Measurements from ENCODE around the gene MTERF1. TPM values are rescaled to one million over a fixed set of nuclear protein-coding genes. Genes with fewer than 3 reads are reported as not detected.

Gene MTERF1
- total RNA-seq, 1 experiment from 2014 or later, result 13.6 TPM

GRCh38 chr7:91852263-91852741 lies 28.2 kb downstream of the MTERF1 start:
- intact Hi-C loops (cut with micrococcal nuclease; ENCODE audit: unreplicated experiment) (no loop called here), in situ Hi-C loops (cut with HindIII; ENCODE audit: low pct_unique_long_range_greater_than_20kb, low sequenced_read_pairs) (no loop called here)
- TF ChIP-seq TCF7L2 (IDR thresholded peaks at IDR 0.05; ENCODE audit: low read depth, low read length) (no peak), CTCF (IDR thresholded peaks at IDR 0.05) (peak; percentile 50)
- no TSS peak for BruUV-seq (replicated peaks)
- no peak overlapping the region for H3K4me3 ChIP-seq (ENCODE audit: low read depth in 2 of 2, low read length in 2 of 2)
- CTCF ChIA-PET, result no interaction called here
- no peak for DNase-seq (ENCODE audit: low read depth, low spot score)
- H3K27ac ChIP-seq (ENCODE audit: low read length), result no peak overlapping the region
- no peaks in the 10 kb centered on the region for H3K27me3 ChIP-seq (ENCODE audit: control insufficient read depth, insufficient read depth, low read length)
- POLR2A ChIA-PET, result no interaction called here
- no peaks in the 10 kb centered on the region for H3K9me3 ChIP-seq (ENCODE audit: control insufficient read depth, insufficient read depth, low read depth, low read length)
- no peak for ATAC-seq
- no peaks in the 10 kb centered on the region for H3K4me1 ChIP-seq (ENCODE audit: control insufficient read depth, insufficient read depth, low read length)
- no peaks in the 10 kb centered on the region for H3K36me3 ChIP-seq (ENCODE audit: control insufficient read depth, insufficient read depth, low read length)

- Histone ChIP-seq H3K27me3 (ENCODE audit: control insufficient read depth, insufficient read depth, low read length) (no peaks in the 10 kb centered on the region), H3K36me3 (ENCODE audit: control insufficient read depth, insufficient read depth, low read length) (no peaks in the 10 kb centered on the region), H3K27ac (ENCODE audit: low read length) (no peak overlapping the region), H3K4me3 (ENCODE audit: low read depth in 2 of 2, low read length in 2 of 2) (no peak overlapping the region), H3K4me1 (ENCODE audit: control insufficient read depth, insufficient read depth, low read length) (no peaks in the 10 kb centered on the region), H3K9me3 (ENCODE audit: control insufficient read depth, insufficient read depth, low read depth, low read length) (no peaks in the 10 kb centered on the region)
- in situ Hi-C loops (cut with HindIII; ENCODE audit: low pct_unique_long_range_greater_than_20kb, low sequenced_read_pairs), result no loop called here
- 0 out of 2 replicates have a peak, but pooled peaks have one; percentile 53 for ATAC-seq
- intact Hi-C loops (cut with micrococcal nuclease; ENCODE audit: unreplicated experiment), result no loop called here
- BruUV-seq (replicated peaks), result no TSS peak
- POLR2A ChIA-PET, result no interaction called here
- TF ChIP-seq CTCF (IDR thresholded peaks at IDR 0.05) (no peak), POLR2AphosphoS5 (IDR thresholded peaks at IDR 0.05; ENCODE audit: low read depth, low read length) (no peak), SIN3A (IDR thresholded peaks at IDR 0.05; ENCODE audit: borderline replicate concordance, insufficient read depth, low read depth, low read length) (no peak), REST (IDR thresholded peaks at IDR 0.05; ENCODE audit: insufficient read depth in 1 of 2, low read depth in 2 of 2, low read length in 1 of 2) (no peak), TCF7L2 (IDR thresholded peaks at IDR 0.05; ENCODE audit: low read depth, low read length) (no peak)
- peak; percentile 27 for DNase-seq (ENCODE audit: low read depth, low spot score)
- CTCF ChIA-PET, result no interaction called here
Observed at GRCh38 chr7:91850455-91850854, 30.0 kb downstream of the MTERF1 start.
